ENCODE results near the gene GNG12.

The GNG12 gene

DNA sequence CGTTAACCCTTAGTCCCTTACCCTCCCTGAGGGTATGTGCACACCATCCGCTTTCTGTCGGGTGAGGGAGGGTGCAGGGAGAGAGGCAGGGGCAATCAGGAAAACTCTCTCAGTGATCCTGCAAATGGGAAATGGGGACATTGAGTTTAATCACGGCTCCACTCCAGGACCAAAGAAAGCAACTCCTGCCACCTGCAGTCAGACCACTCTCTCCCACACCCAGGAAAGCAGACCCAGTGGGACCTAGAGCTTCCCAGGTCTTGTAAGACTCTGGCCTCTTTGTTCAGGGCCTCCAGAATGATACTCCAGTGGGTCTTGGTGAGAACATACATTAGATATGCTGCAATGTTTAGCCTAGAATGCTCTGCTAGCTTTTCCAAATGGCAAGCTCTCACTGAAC lies 71.5 kb downstream of the GNG12 start:
- DNase-seq (ENCODE audit: low read depth): no peak
- no peak overlapping the region for H3K4me3 ChIP-seq (ENCODE audit: low read depth, low read length)

DNA sequence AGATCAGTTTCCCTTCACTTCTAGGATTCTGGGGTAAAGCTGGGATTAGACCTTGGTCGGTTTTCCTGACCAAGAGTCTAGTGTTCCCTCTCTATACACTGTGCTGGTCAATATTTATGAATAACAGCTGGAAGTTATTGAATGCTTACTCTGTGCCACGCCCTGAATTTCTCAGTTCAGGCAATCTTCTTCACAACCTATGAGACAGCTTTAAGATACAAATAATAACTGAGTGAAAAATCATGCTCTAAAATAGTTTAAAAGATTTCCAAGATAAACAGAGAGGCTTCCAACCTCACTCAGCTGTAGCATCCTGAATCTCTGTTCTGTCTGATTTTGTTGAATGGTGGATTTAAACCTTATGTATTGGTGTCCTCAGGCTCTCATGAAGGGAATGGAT lies 72.2 kb downstream of the GNG12 start:
- no peak for DNase-seq (ENCODE audit: low read depth)
- no peak overlapping the region for H3K4me3 ChIP-seq (ENCODE audit: low read depth, low read length)

DNA sequence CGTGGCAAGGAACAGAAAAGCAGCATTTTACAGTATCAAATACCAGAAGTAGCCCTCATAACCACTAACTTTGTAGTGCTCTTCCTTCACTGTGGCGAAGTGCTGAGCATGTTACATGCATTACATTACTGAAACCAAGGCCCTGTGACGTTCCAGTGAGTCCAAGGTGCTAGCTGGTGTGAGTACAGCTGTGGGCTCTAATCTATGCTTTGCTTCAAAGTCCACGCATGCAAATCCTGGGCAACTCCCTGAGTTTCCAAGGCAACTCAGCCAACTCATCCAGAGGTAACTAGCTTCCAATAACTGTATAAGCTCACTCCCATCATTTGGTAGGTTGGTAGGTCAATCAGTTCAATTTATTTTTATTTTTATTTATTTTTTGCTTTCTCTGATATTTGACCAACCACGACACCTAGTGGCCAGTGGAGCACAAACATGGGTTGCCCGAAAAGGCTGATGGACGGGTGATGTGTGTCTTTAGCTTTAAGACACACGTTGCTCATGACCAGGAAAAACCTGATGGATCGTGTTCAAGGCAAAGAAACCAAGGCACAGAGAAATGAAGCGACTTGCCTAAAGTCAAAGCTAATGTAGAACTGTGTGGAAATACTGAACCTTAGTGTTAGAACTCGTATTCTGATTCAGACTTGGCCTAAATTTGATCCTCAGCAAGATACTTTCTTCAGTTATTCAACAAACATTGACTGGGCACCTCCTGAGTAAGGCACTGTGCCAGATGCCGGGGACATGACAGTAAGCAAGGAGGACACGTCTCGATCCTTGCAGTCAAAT lies 73.0 kb downstream of the GNG12 start:
- H3K4me3 ChIP-seq (ENCODE audit: low read depth, low read length): no peak overlapping the region
- no peak for DNase-seq (ENCODE audit: low read depth)

DNA sequence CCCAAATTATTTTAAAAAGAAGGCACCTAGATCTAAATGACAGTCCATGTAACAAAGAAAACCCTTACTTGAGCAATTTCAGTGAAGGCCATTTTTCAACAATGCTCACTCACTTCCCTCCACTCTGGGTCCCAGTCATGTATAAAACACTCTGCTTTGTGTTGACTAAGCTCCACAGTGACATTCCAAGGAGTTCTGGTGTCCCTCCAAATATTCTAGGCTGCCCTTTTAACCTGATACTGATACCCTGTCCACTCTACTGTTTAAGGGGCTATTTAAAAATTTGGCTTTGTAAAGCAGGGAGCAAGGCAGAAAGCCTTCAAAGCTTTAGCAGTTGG lies 73.6 kb downstream of the GNG12 start:
- no peak overlapping the region for H3K4me3 ChIP-seq (ENCODE audit: low read depth, low read length)
- DNase-seq (ENCODE audit: low read depth): no peak

DNA sequence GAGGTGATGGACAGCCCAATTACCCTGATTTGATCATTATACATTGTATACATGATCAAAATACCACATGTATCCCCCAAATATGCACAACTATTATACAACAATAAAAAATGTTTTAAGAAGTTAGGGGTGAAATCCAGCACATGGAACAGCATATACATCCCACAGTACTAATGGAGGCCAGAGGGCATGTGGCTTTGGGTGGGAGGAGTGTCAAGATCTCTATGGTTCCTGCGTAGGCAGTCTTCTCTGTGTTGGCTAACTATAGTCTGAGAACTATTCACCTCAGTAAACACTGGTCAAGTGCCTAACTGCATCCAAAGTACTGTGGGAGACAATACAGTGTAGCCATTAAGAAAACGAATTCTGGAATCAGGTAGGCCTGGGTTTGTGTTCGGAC lies 74.2 kb downstream of the GNG12 start:
- no peak for DNase-seq (ENCODE audit: low read depth)
- H3K4me3 ChIP-seq (ENCODE audit: low read depth, low read length): no peak overlapping the region

DNA sequence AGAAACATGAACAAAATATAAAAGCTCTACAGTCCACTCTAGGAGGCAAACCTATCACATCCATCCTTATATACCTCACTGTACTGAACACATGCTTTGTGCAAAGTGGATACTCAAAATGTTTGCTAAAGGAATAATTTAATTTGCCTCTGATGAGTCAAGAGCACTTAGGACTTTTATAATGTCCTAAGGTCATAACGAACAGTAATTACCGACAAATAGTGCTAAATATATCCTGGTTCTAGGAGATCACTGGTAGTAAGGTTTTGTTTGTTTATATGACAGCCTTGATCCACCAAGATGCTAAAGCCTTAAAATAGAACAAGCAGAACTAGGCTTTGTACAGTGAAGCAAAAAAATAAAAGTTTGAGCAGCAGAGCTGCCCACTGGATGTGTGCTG lies 77.6 kb downstream of the GNG12 start:
- H3K4me3 ChIP-seq (ENCODE audit: low read depth, low read length): no peak overlapping the region
- DNase-seq (ENCODE audit: low read depth): no peak

DNA sequence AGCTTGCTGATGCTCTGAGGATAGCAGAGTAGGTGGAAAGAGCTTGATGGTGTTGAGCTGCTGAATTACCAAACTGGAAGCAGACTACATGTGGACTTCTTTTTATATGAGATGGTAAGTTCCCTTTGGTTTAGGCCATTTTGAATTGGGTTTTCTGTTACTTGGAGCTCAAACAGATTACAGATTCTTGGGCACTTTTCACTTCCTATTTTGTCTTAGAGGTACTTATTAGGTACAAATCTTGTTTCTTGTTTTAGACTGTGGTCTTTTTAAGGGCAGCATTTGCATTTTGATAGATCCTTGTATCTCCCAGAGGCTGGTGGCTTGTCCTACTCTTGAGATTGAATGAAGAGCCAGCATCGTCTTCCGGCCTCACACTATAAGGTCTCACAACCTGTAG lies 78.1 kb downstream of the GNG12 start:
- DNase-seq (ENCODE audit: low read depth): no peak
- H3K4me3 ChIP-seq (ENCODE audit: low read depth, low read length): no peak overlapping the region

DNA sequence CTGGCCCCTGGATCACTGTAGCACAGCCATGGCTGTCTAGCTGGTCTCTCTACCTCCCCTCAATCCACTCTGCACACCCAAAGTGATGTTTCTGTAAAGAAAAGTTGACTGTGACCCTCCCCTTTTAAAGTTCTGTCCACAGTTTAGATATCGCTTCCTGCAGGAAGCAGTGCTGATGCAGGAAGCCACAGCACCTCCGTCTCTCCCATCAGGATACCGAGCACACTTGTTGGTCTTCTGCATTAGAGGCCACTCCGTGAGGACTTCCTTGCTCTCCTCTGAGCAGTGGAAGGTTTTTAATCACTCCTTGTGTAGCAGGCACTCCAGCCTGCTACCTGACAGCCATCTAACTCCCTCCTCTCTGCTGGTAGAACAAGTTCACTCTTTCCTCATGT lies 78.7 kb downstream of the GNG12 start:
- no peak for DNase-seq (ENCODE audit: low read depth)

DNA sequence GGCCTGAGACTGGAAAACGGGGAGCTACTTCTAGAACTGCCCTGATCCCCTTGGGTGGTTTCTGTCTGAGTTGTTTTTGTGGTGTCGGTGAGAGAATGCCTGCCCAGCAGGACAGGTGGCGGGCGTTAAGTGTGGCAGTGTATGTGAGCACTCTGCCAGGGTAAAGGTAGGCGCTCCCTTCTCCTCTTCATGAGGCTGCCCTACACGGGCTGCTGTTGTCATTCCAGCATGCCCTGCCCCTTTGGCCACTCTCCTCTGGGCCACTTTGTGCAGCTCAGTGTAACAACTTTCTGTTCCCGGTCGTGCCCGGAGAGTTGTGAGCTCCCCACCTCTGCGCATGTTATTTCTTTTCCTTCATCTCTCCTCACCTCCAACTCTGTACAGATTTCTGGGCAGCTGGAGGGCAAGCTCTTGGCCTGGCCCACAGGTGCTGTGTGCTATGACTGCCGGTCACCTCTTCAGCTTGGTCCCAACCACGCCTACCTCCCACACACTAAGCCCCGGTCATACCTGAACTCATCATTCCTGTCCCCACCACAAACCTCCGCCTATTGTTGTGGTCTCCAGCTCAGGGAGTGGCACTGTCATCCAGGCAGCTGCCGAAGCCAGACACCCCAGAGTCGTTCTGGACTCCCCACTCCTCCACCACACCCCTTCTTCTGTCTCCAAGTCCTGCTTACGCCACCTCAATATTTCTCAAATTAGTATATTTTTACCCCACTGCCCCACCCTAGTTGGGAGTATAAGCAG lies 79.3 kb downstream of the GNG12 start:
- no peak for DNase-seq (ENCODE audit: low read depth)
- H3K4me3 ChIP-seq (ENCODE audit: low read depth, low read length): no peak overlapping the region

More for the DNA sequence above, 78.7 kb downstream of the GNG12 start:
- H3K4me3 ChIP-seq (ENCODE audit: low read depth, low read length): no peak overlapping the region

DNA sequence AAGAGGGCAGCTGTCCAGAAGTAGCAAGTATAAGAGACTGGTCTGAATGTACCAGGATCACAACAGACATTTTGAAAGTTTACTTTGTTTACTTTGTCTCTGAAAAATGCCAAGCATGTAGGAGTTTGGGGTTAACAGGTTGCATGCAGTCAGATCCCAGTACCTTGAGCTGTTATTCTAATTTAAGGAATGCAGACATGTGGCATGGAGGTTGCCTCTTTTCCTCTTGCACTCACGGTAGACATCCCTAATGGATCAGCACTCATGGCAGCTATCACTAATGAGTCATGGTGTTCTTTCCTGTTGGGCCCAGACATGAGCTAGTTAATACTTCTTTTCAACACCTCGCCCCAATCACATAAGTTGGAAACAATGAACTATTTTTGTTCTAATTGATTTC lies 81.0 kb downstream of the GNG12 start:
- H3K4me3 ChIP-seq (ENCODE audit: low read depth, low read length): no peak overlapping the region
- DNase-seq (ENCODE audit: low read depth): no peak

DNA sequence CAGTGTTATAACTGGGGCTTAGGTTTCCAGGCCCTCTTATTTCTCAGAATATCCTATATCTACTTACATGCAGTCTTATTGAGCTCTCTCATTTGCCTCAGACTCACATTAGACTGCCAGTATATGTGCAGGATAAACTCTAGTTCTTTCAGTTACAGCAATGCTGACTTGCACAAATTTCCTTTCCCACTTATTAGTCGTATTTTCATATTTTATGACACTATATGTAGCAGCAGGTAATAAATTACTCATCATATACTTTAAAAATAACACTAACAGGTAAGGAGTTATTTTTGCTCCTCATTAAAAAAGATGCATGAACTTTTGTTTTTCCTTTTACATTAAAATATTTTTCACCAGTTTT lies 82.6 kb downstream of the GNG12 start:
- no peak for DNase-seq (ENCODE audit: low read depth)
- H3K4me3 ChIP-seq (ENCODE audit: low read depth, low read length): no peak overlapping the region

DNA sequence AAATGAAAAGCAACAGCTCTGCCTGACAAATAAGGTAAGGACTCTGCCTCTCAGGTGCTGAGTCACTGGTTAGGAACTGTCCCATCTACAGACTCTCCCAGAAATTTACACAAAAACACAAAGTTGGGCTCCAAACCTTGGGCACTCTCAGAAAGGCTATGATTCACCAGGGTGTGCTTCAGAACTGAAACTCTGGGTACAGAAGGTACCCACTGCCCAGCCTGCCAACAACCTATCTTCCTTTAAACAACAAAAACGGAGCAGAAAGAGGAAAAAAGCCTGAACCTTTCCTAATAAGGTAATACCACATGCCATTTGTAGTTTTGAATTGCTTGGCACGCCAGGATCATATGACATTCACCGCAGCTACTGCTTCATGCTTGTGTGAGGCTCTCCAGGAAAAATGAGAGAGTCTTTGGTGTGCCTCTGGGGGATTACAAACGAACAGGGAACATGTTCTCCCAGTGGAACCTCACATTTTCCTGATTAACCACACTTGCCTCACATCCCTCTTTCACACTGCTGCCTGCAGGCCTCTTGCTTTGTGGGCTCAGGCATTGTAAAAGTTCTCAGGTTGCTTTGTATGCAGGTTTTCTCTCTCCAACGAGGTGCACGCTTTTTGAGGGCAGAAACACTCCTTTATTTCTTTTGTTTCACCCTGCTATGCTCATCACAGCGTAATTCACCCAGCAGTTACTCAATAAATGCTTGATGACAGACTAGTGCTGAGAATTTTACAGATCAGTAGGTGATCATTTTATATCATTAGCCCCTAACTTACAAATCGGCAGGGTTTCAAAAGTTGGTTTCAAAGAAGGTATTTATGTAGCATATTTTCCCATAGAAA lies 83.2 kb downstream of the GNG12 start:
- peak; percentile 85 for DNase-seq (ENCODE audit: low read depth)
- H3K4me3 ChIP-seq (ENCODE audit: low read depth, low read length): no peak overlapping the region

DNA sequence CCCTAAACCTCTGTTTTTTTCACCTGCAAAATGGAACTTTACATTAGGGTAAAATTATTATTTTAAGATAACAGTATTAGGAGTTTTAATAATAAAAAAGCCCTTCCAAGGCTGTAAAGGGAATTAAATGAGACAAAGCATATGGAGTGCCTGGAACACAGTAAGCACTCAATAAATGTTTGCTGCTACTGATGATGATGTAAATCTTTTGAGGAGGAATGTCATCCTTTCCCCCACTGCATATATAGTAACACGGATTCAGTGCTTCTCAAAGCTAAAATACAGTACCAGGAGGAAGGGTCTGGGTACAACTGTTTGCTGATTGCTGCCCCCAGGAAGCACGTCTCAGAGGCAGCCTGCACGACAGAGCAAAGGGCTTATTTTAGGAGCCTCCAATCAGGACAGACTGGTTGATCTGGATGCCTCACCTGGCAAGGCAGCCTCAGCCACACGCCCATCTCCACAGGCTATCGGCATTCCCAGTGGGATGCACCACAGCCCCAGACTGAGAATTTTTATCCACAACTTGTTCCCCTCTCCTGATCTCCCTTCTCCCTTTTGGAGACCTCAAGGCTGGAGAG lies 83.9 kb downstream of the GNG12 start:
- DNase-seq (ENCODE audit: low read depth): no peak
- no peak overlapping the region for H3K4me3 ChIP-seq (ENCODE audit: low read depth, low read length)

DNA sequence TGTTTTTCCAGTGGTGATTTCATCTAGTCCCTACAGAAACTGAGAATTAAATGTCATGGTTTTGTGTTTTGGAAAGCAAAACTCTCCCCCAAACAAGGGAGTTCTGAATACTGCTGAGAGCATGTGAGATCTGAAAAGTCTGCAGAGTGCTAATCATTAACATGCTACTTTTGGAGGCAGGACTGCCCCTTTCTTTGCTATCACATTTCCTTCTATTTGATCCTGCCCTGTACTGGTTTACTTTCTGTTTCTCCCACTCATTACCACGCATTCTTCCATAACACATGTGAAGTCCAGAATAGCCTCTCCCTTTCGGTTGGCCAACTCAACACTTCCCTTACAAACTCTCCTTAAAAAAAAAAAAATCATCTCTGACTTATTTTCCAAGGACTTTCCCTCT lies 84.6 kb downstream of the GNG12 start:
- H3K4me3 ChIP-seq (ENCODE audit: low read depth, low read length): no peak overlapping the region
- DNase-seq (ENCODE audit: low read depth): no peak

DNA sequence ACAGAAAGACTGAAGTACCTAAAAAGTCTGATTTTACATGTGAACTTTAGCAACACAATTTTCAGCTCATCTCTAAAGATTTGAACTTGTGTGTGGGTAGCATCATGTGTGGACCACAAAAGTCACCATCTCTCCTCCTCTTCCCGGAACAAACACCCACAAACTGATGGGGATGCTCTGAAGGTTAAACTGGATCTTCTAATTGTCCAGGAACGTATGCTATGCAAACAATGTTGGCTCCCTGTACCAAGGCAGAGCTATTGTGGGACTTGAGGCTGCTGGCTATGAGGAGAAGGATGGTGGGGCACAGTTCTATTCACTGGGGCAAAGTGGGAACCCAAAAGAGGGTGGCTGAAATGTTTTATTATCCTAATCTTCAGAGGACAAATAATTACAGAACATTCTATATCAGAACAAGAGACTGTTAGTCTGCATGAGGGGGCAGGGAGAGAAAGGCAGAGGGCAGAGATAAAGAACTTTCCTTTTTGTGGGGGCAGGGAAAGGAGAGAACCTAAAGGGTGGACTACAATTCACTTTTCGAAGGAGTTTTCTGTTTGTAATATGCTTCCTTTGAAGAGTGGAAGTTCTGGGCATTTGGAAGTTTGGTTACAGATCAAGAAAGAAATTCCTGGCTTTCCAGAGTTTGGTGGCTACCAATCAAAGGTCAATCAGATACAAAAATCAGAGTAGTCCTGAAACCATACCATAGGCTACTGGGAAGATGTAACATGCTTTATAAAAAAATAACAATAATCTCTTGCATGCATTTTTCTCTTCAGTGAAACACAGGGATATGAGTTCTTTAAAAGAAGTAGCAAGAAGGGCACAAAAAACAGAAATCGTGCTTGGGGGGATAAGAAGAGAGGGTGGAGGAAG lies 85.4 kb downstream of the GNG12 start:
- no peak overlapping the region for H3K4me3 ChIP-seq (ENCODE audit: low read depth, low read length)
- no peak for DNase-seq (ENCODE audit: low read depth)

DNA sequence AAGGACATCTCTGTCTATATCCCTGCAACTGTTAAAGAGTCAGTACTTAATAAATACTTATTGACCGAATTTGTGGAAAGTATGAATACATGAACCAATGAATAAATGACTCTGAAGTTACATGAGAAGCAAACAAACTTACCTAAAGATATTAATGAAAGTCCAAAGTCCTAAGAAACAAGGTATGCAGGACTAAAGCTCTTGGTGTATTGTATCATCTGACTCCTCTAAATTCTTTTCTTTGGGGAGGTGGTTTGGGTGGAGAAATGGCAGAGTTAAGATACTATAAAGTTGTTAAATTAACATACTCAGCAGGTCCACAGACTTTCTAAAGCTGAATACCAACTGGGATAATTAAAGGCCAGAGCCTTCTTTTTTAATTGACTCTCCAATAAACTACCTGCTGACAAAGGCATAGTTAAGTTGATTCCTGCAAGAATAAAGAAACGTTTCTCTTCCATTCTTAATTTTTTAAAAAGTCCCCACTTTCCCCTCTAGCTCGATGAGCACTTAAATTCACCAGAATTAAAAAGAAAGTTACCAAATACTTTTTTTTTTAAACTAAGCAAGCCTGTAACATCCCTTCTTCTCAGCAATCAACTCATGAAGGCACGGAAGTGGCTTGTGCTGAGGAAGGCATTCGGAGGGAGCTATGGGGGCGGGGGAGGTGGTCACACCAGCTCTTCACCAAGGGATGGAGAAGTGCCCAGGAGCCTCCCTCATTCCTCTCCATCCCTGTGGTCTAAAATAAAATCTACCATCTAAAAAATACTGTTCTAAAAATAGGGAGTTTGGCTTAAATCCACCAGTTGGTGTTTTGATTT lies 87.2 kb downstream of the GNG12 start:
- DNase-seq (ENCODE audit: low read depth): no peak
- H3K4me3 ChIP-seq (ENCODE audit: low read depth, low read length): no peak overlapping the region

DNA sequence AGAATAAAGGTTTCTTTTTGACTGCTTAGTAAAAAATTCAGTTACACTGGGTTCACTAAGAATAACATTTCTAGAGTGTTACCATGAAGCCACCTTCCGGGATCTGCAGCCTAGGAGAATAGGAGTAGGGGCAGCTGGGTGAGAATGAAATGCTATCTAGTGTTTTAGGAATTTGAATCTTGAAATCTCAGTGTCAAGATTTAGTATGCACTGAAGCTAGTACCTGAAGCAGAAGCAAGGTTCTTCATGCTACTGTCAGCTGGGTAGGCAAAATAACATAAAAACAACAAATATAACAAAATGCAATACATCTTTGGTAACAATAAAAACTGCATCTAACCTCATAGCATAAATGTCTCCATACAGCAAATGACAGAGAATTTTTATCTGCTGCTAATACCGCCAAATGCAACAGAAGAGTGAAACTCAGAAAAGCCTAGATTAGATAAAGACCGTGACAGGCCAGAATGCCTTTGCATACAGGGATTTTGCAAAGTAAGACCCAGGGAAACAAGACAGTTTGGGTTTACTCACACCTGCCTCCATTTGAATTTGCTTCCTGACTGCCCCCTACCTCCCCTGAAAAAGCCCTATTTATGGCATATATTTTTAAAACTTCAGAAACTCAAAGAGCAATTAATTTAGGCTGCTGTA lies 90.1 kb downstream of the GNG12 start:
- no peak for DNase-seq (ENCODE audit: low read depth)
- H3K4me3 ChIP-seq (ENCODE audit: low read depth, low read length): no peak overlapping the region

DNA sequence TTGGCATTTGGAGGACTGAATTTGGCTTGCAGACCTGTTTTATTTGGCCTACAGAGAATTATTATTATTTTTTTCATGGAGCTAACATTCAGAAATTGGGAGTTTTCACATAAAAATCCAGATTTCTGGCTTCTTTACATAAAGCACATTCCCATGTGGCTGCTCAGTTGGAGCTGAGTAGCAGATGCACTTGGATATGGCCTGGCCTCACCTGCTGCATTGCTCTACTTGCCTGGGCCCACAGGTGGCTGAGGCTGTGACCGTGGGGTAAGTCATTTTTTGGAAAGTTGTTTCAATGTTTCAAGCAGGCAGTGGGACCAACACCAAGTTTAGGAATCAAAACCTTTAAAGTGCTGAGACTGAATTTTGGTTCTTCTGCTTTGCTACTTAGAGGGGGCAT lies 91.5 kb downstream of the GNG12 start:
- H3K4me3 ChIP-seq (ENCODE audit: low read depth, low read length): no peak overlapping the region
- DNase-seq (ENCODE audit: low read depth): no peak

Measured in skeletal muscle cell (primary cell).